Motor neuron (in vitro differentiated cells): Measurements from ENCODE around the gene ENTREP3. TPM values are rescaled to one million over a fixed set of nuclear protein-coding genes. Genes with fewer than 3 reads are reported as not detected.

Experiments used
- ATAC-seq, 8 experiments: fragments of 200-7000 bp; cut with Tn5 transposase; replicated peaks in 6 of 8; 2 replicates each; pipeline ENCODE4 v1.8.0; 2021; ENCODE audit warnings: mild to moderate bottlenecking in 8 of 8, moderate library complexity in 8 of 8
- H3K27ac ChIP-seq, 2 donors: fragments of 250-450 bp; sonication (Bioruptor Pico); 2 replicates each; pipeline ENCODE4 v1.9.0; 2021; ENCODE audit warnings: antibody characterized with exemption in 2 of 2, mild to moderate bottlenecking in 2 of 2, moderate library complexity in 1 of 2
- H3K4me1 ChIP-seq, 2 donors: fragments of 250-450 bp; sonication (Bioruptor Pico); replicated peaks in 1 of 2; 2 replicates each; pipeline ENCODE4 v1.6.1; 2021; ENCODE audit warnings: antibody characterized with exemption in 2 of 2, mild to moderate bottlenecking in 2 of 2, moderate library complexity in 1 of 2
- H3K4me3 ChIP-seq, 5 donors: fragments of 250-450 bp; sonication (Bioruptor Pico); 2 replicates each; pipeline ENCODE4 v1.9.0; 2021; ENCODE audit warnings: antibody characterized with exemption in 5 of 5, mild to moderate bottlenecking in 5 of 5, moderate library complexity in 4 of 5
- WGBS, 10 experiments: fragments of 450-650 bp; shearing (Covaris generic); methylation state at CpG; one replicate each; pipeline ENCODE4 v1.0.0; 2022; 5-methylcytosine and 5-hydroxymethylcytosine counted together
- in situ Hi-C, 9 experiments: fragments of 400-800 bp; cut with MboI; loops; one replicate each; pipeline ENCODE4 v1.15.0; 2021; ENCODE audit warnings: low sequenced_read_pairs in 9 of 9, low pct_unique_long_range_greater_than_20kb in 2 of 9; ENCODE audit not compliant: unreplicated experiment in 9 of 9
- total RNA-seq, 8 experiments: library from RNA; unstranded; fragments of 300-600 nt; gene quantifications; 2 replicates each; pipeline versions ENCODE4 v1.2.3 to v1.2.4, GENCODE V29; 2022

ENTREP3 gene
- total RNA-seq, 8 experiments from 2014 or later, result 5.5 to 38.6 (median 22.6) TPM

- Histone ChIP-seq H3K4me1 (peaks cover 18 to 21% of the 10 kb centered on the region in 2 donors), H3K27ac (peak within 1 kb of the TSS; percentile 71 to 78), H3K4me3 (peak within 1 kb of the TSS; percentile 57 to 80 (median 72))
- in situ Hi-C loops, result no loop called here
- WGBS, 10 experiments, result 0 to 43% (median 0%) methylated on average over 1 to 15 of the region's 68 CpGs; no CpG with 5 or more reads in 3 of the 10 experiments
- peak; percentile 60 to 76 (median 73) for ATAC-seq
Measured at GRCh38 chr1:155277070-155277901, 22.0 kb upstream of the ENTREP3 start, which contains the start of gene HCN3. HCN3 (plus strand) TSS chr1:155277463; CDS start chr1:155277591, 128 bp downstream.

DNA sequence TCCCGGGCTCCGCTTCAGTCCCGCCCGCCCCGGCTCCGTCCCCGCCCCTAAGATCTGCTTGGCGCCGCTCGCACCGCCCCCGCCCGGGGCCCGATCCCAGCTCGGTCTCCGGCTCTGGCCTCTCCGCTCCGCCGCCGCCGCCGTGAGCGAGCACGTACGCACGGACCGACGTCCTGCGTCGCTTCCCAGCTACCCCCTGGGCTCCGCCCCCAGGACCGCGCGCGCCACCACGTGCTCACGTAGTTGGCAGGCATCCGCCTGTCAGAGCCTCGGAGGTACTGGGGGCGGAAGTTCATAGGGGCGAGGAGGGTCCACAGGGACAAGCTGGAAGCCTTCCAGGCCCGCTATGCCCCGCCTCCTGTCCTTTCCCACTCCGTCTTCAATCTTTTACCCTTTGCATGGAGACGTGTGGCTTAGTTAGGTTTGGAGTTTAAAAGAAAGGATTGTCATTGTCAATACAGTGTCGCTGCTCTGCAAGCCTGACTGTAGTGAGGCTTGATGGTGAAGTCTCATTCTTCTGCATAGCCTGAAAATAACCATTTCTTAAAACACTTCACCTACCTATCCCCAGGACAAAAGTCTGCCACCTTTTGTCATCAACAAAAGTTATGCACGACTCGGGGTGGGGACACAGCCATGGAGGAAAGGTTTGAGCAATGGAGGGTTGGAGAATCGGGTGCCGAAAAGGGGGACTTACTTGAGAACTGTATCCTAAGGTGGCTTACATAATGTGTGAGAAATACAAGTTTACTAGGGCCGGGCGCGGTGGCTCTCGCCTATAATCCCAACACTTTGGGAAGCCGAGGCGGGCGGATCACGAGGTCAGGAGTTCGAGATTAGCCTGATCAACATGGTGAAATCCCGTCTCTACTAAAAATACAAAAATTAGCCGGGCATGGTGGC lies 18.3 kb upstream of the ENTREP3 start, which contains the start of gene CLK2:
Gene CLK2, minus strand, starts transcription at position 162 of the 903 bp plus-strand sequence. CDS start 2,527 bp downstream, outside the sequence.
- peak within 1 kb of the TSS; percentile 95 to 96 for H3K27ac ChIP-seq
- peak; percentile 76 to 86 (median 78) for ATAC-seq
- in situ Hi-C loops, result no loop called here
- H3K4me1 ChIP-seq, result peaks cover 12 to 14% of the 10 kb centered on the region in 2 donors
- WGBS, 10 experiments, result 0 to 92% (median 27%) methylated on average over 1 to 22 of the region's 61 CpGs; no CpG with 5 or more reads in 2 of the 10 experiments
- peak within 1 kb of the TSS; percentile 81 to 93 (median 87) for H3K4me3 ChIP-seq

GRCh38 chr1:155272466-155273342 lies 17.4 kb upstream of the ENTREP3 start:
- peak overlapping the region; percentile 81 to 93 (median 87) for H3K4me3 ChIP-seq
- in situ Hi-C loops, result no loop called here
- peak; percentile 18 to 57 (median 36) for ATAC-seq

GRCh38 chr1:155269381-155269780 lies 14.1 kb upstream of the ENTREP3 start:
- H3K27ac ChIP-seq, result no peak overlapping the region
- peaks cover 12 to 14% of the 10 kb centered on the region in 2 donors for H3K4me1 ChIP-seq
- no peak for ATAC-seq
- WGBS, 10 experiments, result 84 to 100% (median 96%) methylated on average over 1 to 18 of the region's 21 CpGs; no CpG with 5 or more reads in 3 of the 10 experiments
- in situ Hi-C loops, result no loop called here
- H3K4me3 ChIP-seq, result no peak overlapping the region

More at GRCh38 chr1:155272466-155273342, 17.4 kb upstream of the ENTREP3 start:
- H3K4me1 ChIP-seq, result peaks cover 12 to 14% of the 10 kb centered on the region in 2 donors
- peak overlapping the region; percentile 95 to 96 for H3K27ac ChIP-seq
- WGBS, 10 experiments, result 0 to 18% (median 6%) methylated on average over 3 to 14 of the region's 44 CpGs; no CpG with 5 or more reads in 1 of the 10 experiments

DNA sequence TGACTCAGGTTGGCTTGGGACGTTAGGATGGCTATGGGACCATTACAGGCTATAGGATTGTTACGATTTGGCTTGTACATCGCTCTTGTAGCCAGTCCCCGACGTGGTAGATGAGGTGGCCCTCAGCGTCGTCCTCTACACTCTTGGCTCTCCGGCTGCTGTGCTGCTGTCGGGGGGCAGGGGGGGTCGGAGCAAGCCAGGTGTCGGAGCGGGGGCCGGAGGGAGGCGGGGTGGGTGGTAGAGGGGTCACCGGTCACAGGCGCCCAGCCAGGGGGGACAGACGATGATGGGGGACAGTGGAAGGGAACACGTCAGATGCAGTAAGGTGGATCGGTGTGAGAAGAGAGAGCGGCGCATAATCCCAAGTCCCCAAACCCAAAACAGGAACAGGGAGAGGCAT lies 13.3 kb upstream of the ENTREP3 start:
- H3K4me1 ChIP-seq, result peaks cover 8 to 10% of the 10 kb centered on the region in 2 donors
- H3K27ac ChIP-seq, result no peak overlapping the region
- 90 to 100% (median 100%) methylated on average over 1 to 6 of the region's 21 CpGs; no CpG with 5 or more reads in 7 of the 10 experiments for WGBS, 10 experiments
- H3K4me3 ChIP-seq, result no peak overlapping the region
- no peak for ATAC-seq
- in situ Hi-C loops, result no loop called here

- no peak for ATAC-seq
- Histone ChIP-seq H3K27ac (no peak overlapping the region), H3K4me3 (no peak overlapping the region), H3K4me1 (peaks cover 10 to 12% of the 10 kb centered on the region in 2 donors)
- WGBS, 10 experiments, result 79 to 100% (median 100%) methylated on average over 1 to 2 of the region's 2 CpGs; no CpG with 5 or more reads in 1 of the 10 experiments
- in situ Hi-C loops, result no loop called here
Measured at GRCh38 chr1:155267373-155267772, 12.1 kb upstream of the ENTREP3 start.

DNA sequence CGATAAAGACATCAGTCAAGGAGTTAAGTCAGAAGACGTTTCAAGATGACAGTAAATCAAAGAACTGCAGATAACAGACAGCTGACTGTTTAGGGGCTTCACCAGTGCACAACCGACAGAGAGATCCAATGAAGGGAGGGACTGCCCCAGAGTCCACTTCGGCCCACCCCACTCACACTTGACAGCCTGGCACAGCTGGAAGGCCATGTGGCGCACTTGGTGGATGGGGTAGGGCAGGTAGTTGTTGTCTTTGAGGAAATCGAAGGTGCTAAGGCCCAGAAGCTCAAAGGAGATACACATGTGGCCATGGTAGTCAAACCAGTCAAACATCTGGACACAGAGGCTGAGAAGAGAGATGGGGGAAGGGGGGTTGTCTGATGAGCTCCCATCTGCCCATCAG lies 11.3 kb upstream of the ENTREP3 start:
- in situ Hi-C loops, result no loop called here
- no peak overlapping the region for H3K27ac ChIP-seq
- peaks cover 5% of the 10 kb centered on the region in 2 donors for H3K4me1 ChIP-seq
- ATAC-seq, result no peak
- WGBS, 10 experiments, result 61 to 96% (median 86%) methylated on average over 2 to 6 of the region's 6 CpGs; no CpG with 5 or more reads in 2 of the 10 experiments
- H3K4me3 ChIP-seq, result no peak overlapping the region

GRCh38 chr1:155263067-155263466 lies 7.8 kb upstream of the ENTREP3 start:
- 69 to 100% (median 96%) methylated on average over 1 to 9 of the region's 11 CpGs; no CpG with 5 or more reads in 4 of the 10 experiments for WGBS, 10 experiments
- in situ Hi-C loops, result no loop called here
- Histone ChIP-seq H3K4me1 (peaks cover 8 to 12% of the 10 kb centered on the region in 2 donors), H3K27ac (no peak overlapping the region), H3K4me3 (no peak overlapping the region)
- ATAC-seq, result no peak

GRCh38 chr1:155261852-155262673 lies 6.8 kb upstream of the ENTREP3 start, which contains the start of gene SCAMP3:
SCAMP3 (minus strand) TSS chr1:155262360; CDS start chr1:155262151, 209 bp downstream.
- Histone ChIP-seq H3K4me1 (peaks cover 8 to 12% of the 10 kb centered on the region in 2 donors), H3K4me3 (peak within 1 kb of the TSS; percentile 55 to 75 (median 67)), H3K27ac (peak within 1 kb of the TSS; percentile 71 to 75)
- in situ Hi-C loops, result no loop called here
- 0 to 3% (median 0%) methylated on average over 2 to 30 of the region's 47 CpGs; no CpG with 5 or more reads in 1 of the 10 experiments for WGBS, 10 experiments
- peak; percentile 89 to 97 (median 95) for ATAC-seq

- peak overlapping the region; percentile 71 to 75 for H3K27ac ChIP-seq
- peak overlapping the region; percentile 55 to 75 (median 67) for H3K4me3 ChIP-seq
- ATAC-seq, result peak in 2 of 8 experiments; percentile 8 to 10
- 0 to 4% (median 0%) methylated on average over 1 to 9 of the region's 9 CpGs; no CpG with 5 or more reads in 2 of the 10 experiments for WGBS, 10 experiments
- in situ Hi-C loops, result no loop called here
- H3K4me1 ChIP-seq, result peaks cover 8 to 12% of the 10 kb centered on the region in 2 donors
Measured at GRCh38 chr1:155261493-155261851, 6.2 kb upstream of the ENTREP3 start.

DNA sequence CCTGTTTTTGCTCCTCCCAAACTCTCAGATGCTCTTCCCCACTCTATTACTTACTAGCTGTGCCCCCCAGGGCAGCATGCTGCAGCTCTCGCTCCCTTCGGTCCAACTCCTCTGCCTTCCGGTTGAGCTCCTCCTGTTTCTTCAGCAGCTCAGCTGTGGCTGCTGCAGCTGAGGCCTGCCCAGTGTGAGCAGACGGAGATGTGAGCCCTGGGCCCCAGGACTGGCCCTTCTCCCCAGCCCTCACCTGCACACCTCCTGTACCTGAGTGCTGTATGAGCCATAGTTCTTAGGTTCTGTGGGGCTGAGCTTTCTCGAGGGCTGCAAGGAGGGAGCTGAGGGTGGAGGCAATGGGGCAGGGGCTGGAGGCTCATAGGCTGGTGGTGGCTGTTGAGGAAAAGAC lies 5.0 kb upstream of the ENTREP3 start:
- in situ Hi-C loops, result no loop called here
- Histone ChIP-seq H3K4me3 (no peak overlapping the region), H3K27ac (no peak overlapping the region), H3K4me1 (peaks cover 14 to 16% of the 10 kb centered on the region in 2 donors)
- no peak for ATAC-seq
- WGBS, 10 experiments, result 83 to 100% (median 95%) methylated on average over 1 to 4 of the region's 5 CpGs; no CpG with 5 or more reads in 5 of the 10 experiments
